CD4-positive, alpha-beta T cell treated with Interleukin-4 for 1 hour (primary cell): ENCODE data around the gene ERMARD.
A peak's percentile ranks its signal among the peaks of the same experiment; 100 is the strongest.

ENCODE experiments used
- DNase-seq, 2 donors: peaks; one replicate each; pipeline ENCODE4 v3.0.0-alpha.2; 2020 to 2022

The ERMARD gene

GRCh38 chr6:169738204-169738975 lies 13.0 kb upstream of the ERMARD start:
- DNase-seq, result no peak

- no peak for DNase-seq
These were observed 12.4 kb upstream of the ERMARD start for GRCh38 chr6:169738976-169739529.

- DNase-seq, result no peak
These were observed 10.1 kb upstream of the ERMARD start for GRCh38 chr6:169741344-169741743.

GRCh38 chr6:169745405-169745804 lies 6.0 kb upstream of the ERMARD start:
- no peak for DNase-seq

GRCh38 chr6:169746556-169746955 lies 4.9 kb upstream of the ERMARD start:
- DNase-seq, result no peak

GRCh38 chr6:169752074-169752623 lies 727 bp downstream of the ERMARD start:
- no peak for DNase-seq

- DNase-seq, result no peak
These were observed 3.7 kb downstream of the ERMARD start for GRCh38 chr6:169755162-169755561.

GRCh38 chr6:169763308-169763707 lies 11.9 kb downstream of the ERMARD start:
- DNase-seq, result no peak

GRCh38 chr6:169763881-169764280 lies 12.5 kb downstream of the ERMARD start:
- DNase-seq, result no peak

GRCh38 chr6:169765789-169766188 lies 14.4 kb downstream of the ERMARD start:
- peak in 1 of 2 donors; percentile 40 for DNase-seq

GRCh38 chr6:169766232-169766631 lies 14.8 kb downstream of the ERMARD start:
- DNase-seq, result no peak

- no peak for DNase-seq
These were observed 15.7 kb downstream of the ERMARD start for GRCh38 chr6:169766921-169767736.

- no peak for DNase-seq
These were observed 22.9 kb downstream of the ERMARD start for GRCh38 chr6:169774347-169774746.

- DNase-seq, result no peak
These were observed 23.9 kb downstream of the ERMARD start for GRCh38 chr6:169775321-169775720.

- DNase-seq, result no peak
These were observed 25.0 kb downstream of the ERMARD start for GRCh38 chr6:169776379-169776778.

GRCh38 chr6:169777896-169778295 lies 26.5 kb downstream of the ERMARD start:
- DNase-seq, result no peak

- DNase-seq, result no peak
These were observed 27.2 kb downstream of the ERMARD start for GRCh38 chr6:169778646-169779045.

GRCh38 chr6:169779092-169779815 lies 27.8 kb downstream of the ERMARD start:
- no peak for DNase-seq

GRCh38 chr6:169779896-169780295 lies 28.5 kb downstream of the ERMARD start:
- DNase-seq, result no peak

GRCh38 chr6:169780571-169781091 lies 29.2 kb downstream of the ERMARD start:
- DNase-seq, result no peak

GRCh38 chr6:169782966-169783365 lies 31.5 kb downstream of the ERMARD start:
- DNase-seq, result no peak

- DNase-seq, result no peak
These were observed 32.0 kb downstream of the ERMARD start for GRCh38 chr6:169783401-169783800.
